H1 (cell line): ENCODE results near the gene LRRK1. TPM values are rescaled to one million over a fixed set of nuclear protein-coding genes. Genes with fewer than 3 reads are reported as not detected.

Experiments used
- BRCA1 ChIP-seq: IDR thresholded peaks from 2 replicates; pipeline ENCODE4 v1.6.1; 2012; ENCODE audit warnings: low read depth, low read length, improper control_type of control experiment
- KDM1A ChIP-seq: fragments of 200-600, 300-600 bp; sonication (generic); IDR thresholded peaks from 2 replicates; pipeline ENCODE4 v1.7.1; 2016; ENCODE audit warnings: mild to moderate bottlenecking, low read length, borderline replicate concordance
- polyA plus RNA-seq, 7 experiments: library from polyadenylated mRNA; depleted of rRNA in 3 of 7; stranded (reverse) in 5 of 7; unstranded in 2 of 7; fragments of >200 nt in 5 of 7; fragments of 200-250 nt in 2 of 7; gene quantifications; 1 replicate in 5 of 7; 2 replicates in 1 of 7; 4 replicates in 1 of 7; pipeline versions ENCODE4 v1.2.1 to v1.2.3, GENCODE V29; 2011 to 2013; ENCODE audit warnings: missing spikeins in 2 of 7, mixed read lengths in 2 of 7
- total RNA-seq: library from RNA; stranded (reverse); fragmentation: NEBNext Ultra II Directional; extraction: Animal tissue kit (Norgen Biotek cat#: 25700); gene quantifications from 2 replicates; pipeline ENCODE4 v1.2.1, GENCODE V29; 2021
- TF ChIP-seq, protein P1 (sequence below): IDR thresholded peaks from 2 replicates; pipeline ENCODE4 v1.6.1; 2012; ENCODE audit warnings: inconsistent platforms

LRRK1 gene
- total and polyA plus RNA-seq, 2 of the 8 experiments (the other 6 are each of a cell fraction or from before 2014, with no cell fraction given), result 1.2 to 3.6 TPM

DNA sequence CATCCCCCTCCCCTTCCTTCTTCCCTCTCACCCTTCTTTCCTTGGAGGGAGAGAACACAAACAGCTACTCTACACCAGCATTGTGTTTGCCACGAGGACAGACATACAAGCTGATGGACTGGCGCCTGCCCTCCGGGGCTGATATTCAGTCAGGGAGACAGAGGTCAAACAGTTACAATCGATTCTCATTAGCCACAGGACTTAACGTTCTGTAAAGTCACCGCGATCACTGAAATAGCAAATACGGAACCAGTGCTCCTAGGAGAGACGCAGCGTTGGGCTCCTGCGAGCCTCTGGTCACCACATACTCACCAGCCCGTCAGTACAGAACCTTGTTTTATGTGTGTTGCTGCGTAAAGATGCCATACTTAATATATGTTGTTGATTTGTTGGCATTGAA, 108.8 kb downstream of the LRRK1 start (continued):
- no peak for TF ChIP-seq BRCA1
- TF ChIP-seq, protein P1, sequence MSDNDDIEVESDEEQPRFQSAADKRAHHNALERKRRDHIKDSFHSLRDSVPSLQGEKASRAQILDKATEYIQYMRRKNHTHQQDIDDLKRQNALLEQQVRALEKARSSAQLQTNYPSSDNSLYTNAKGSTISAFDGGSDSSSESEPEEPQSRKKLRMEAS, result no peak
- no peak for TF ChIP-seq KDM1A
